ENCODE data around the gene ESAM. TPM values are rescaled to one million over a fixed set of nuclear protein-coding genes. Genes with fewer than 3 reads are reported as not detected.

ESAM gene
- total and polyA plus RNA-seq, 8 donors = 103 to 139 (median 120) TPM

DNA sequence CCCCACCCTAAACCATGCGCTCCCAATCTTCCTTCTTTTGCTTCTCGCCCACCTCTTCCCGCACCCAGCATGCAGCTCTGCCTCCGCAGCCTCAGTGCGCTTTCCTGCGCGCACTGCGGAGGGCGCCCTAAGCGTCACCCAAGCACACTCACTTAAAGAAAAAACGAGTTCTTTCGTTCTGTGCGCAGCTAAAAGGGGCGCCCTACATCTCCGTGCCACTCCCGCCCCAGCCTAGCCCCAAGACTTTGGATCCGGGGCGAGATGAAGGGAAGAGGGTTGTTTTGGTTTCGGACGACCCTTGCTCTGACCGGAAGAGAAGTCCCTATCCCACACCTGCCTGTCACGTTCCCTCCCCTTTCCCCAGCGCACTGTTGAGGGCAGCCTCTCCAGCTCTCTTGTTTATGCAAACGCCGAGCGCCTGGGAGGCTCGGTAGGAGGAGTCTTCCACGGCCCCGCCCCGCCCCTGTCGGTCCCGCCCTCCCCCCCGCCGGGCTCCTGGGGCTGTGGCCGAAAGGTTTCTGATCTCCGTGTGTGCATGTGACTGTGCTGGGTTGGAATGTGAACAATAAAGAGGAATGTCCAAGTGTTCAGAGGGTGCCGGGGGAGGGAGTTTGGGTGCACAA, 15.4 kb downstream of the ESAM start:
- peaks cover 22 to 69% of the 10 kb centered on the region in 2 donors for H3K4me1 ChIP-seq

DNA sequence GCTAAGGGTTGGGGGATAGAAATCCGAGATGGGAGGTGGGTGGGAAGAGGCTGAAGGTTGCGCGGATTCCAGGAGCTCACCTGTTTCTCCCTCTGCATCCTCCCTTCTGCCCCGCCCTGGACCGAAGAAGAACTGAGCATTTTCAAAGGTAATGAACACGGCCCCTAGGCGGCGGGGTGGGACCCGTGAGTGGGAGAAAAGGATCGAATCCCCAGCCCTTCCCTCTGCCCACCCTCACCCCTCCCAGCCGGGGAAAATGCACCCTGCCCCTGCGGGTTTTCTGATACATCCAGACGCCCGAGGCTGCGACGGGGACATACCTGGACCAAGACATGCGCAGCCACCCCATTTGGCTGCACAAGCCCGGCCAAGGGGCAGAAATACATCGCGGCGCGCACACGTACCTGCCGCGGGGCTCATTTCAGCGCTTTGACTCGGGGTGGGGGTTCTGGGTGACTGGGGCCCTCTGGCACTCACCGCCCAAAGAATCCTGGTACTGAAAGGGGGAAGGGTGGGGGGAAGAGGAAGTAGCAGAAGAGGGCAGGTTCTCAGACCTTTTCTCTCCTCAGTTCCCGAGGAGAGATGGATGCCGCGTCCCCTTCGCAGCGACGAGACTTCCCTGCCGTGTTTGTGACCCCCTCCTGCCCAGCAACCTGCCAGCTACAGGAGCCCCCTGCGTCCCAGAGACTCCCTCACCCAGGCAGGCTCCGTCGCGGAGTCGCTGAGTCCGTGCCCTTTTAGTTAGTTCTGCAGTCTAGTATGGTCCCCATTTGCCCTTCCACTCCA, 16.1 kb downstream of the ESAM start:
- Histone ChIP-seq H3K4me1 (peaks cover 21 to 71% of the 10 kb centered on the region in 2 donors), H3K9me3 (no peaks in the 10 kb centered on the region), H3K36me3 (no peaks in the 10 kb centered on the region), H3K27me3 (peaks cover 5 to 45% of the 10 kb centered on the region in 2 donors), H3K4me3 (peak overlapping the region; percentile 31 to 51), H3K27ac (peak overlapping the region; percentile 82 to 83)
- ATAC-seq = peak; percentile 7
- TF ChIP-seq, protein P1, sequence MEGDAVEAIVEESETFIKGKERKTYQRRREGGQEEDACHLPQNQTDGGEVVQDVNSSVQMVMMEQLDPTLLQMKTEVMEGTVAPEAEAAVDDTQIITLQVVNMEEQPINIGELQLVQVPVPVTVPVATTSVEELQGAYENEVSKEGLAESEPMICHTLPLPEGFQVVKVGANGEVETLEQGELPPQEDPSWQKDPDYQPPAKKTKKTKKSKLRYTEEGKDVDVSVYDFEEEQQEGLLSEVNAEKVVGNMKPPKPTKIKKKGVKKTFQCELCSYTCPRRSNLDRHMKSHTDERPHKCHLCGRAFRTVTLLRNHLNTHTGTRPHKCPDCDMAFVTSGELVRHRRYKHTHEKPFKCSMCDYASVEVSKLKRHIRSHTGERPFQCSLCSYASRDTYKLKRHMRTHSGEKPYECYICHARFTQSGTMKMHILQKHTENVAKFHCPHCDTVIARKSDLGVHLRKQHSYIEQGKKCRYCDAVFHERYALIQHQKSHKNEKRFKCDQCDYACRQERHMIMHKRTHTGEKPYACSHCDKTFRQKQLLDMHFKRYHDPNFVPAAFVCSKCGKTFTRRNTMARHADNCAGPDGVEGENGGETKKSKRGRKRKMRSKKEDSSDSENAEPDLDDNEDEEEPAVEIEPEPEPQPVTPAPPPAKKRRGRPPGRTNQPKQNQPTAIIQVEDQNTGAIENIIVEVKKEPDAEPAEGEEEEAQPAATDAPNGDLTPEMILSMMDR (IDR thresholded peaks at IDR 0.05) = no peak
- DNase-seq = peak in 1 of 4 donors; percentile 80
- intact Hi-C loops (cut with DNase I) = no loop called here

More for the DNA sequence above, 15.4 kb downstream of the ESAM start:
- Histone ChIP-seq H3K27ac (peak overlapping the region; percentile 82 to 83), H3K36me3 (no peaks in the 10 kb centered on the region), H3K4me3 (peak overlapping the region; percentile 31 to 51), H3K9me3 (no peaks in the 10 kb centered on the region), H3K27me3 (peaks cover 5 to 45% of the 10 kb centered on the region in 2 donors)
- TF ChIP-seq, protein P1 (IDR thresholded peaks at IDR 0.05) = peak in 1 of 2 donors; percentile 26
- ATAC-seq = peak; percentile 88
- DNase-seq = peak in 3 of 4 donors; percentile 72 to 94 (median 90)
- intact Hi-C loops (cut with DNase I) = no loop called here

DNA sequence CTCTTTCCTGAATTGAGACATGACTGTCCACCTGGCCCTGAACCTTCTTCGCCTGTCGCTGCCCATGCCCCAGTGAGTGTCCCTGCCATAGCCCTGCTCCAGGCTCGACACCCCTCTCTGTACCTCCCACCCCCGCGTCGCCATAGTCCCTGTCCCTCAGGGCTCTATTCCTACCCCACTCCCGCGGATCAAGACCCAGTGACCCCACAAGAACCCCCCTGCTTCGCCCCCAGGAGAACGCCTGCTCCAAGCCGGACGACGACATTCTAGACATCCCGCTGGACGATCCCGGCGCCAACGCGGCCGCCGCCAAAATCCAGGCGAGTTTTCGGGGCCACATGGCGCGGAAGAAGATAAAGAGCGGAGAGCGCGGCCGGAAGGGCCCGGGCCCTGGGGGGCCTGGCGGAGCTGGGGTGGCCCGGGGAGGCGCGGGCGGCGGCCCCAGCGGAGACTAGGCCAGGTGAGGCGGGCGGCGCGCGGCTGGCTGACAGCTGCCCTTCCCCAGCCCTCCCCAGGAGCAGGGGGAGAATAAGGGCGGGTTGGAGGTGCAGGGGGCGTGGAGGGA, 16.7 kb downstream of the ESAM start:
- H3K4me1 ChIP-seq = peaks cover 21 to 71% of the 10 kb centered on the region in 2 donors
- ATAC-seq = no peak

DNA sequence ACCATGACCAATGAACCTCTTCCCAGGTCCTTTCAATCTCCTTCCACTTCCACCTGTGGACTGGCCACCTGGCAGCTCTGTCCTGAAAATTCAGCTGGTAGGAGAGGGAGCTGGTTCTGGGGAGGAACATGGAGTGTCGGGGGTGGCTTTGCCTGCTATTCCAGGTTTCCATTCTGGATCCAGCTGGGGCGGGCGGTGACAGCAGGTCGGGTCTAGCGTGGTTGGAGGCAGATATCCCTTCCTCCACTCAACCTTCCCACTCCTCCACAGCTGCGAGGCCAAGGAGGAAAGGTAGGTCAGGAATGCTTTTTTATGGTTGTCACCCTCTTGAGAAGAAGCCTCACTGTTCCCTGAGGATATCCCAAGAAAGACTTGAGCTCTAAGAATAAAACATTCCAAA, 19.0 kb downstream of the ESAM start:
- no peak for ATAC-seq
- no peak for DNase-seq
- intact Hi-C loops (cut with DNase I) = no loop called here
- no peak overlapping the region for H3K4me3 ChIP-seq
- H3K9me3 ChIP-seq = no peaks in the 10 kb centered on the region
- H3K27me3 ChIP-seq = peaks cover 5 to 57% of the 10 kb centered on the region in 2 donors
- TF ChIP-seq, protein P1 (IDR thresholded peaks at IDR 0.05) = no peak
- peaks cover 14 to 60% of the 10 kb centered on the region in 2 donors for H3K4me1 ChIP-seq
- H3K27ac ChIP-seq = no peak overlapping the region
- H3K36me3 ChIP-seq = no peaks in the 10 kb centered on the region

More for the DNA sequence above, 16.7 kb downstream of the ESAM start:
- H3K36me3 ChIP-seq = no peaks in the 10 kb centered on the region
- no peaks in the 10 kb centered on the region for H3K9me3 ChIP-seq
- H3K27me3 ChIP-seq = peaks cover 5 to 46% of the 10 kb centered on the region in 2 donors
- peak in 1 of 4 donors; percentile 73 for DNase-seq
- H3K4me3 ChIP-seq = peak overlapping the region in 1 of 2 donors; percentile 51
- TF ChIP-seq, protein P1 (IDR thresholded peaks at IDR 0.05) = no peak
- H3K27ac ChIP-seq = no peak overlapping the region
- intact Hi-C loops (cut with DNase I) = no loop called here

DNA sequence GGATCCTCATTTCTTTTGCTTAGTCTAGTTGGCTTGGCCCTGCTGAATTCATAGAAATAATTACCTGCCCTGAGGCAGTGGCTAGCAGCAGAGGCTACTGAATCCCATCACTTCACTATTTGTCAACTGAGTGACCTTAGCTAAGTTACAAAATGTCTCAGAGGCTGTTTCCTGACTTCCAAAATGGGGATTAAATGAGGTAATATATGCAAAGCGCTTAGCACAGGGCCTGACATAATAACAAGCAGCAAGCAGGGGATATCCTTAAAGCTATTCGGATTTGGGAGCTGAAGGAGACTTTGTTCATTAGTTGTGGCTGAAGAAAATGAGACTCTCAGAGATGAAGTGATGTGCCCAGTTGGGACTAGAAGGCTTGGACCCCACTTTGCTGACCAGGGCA, 19.5 kb downstream of the ESAM start:
- Histone ChIP-seq H3K4me1 (peaks cover 11 to 55% of the 10 kb centered on the region in 2 donors), H3K27me3 (peaks cover 3 to 52% of the 10 kb centered on the region in 2 donors), H3K27ac (no peak overlapping the region), H3K4me3 (no peak overlapping the region), H3K36me3 (no peaks in the 10 kb centered on the region), H3K9me3 (no peaks in the 10 kb centered on the region)
- ATAC-seq = no peak
- intact Hi-C loops (cut with DNase I) = no loop called here
- no peak for DNase-seq
- TF ChIP-seq, protein P1 (IDR thresholded peaks at IDR 0.05) = no peak
